T-helper 2 cell (primary cell): Measurements from ENCODE around the gene ARL5B.

Experiments
- DNase-seq, 5 experiments: peaks; one replicate each; pipeline versions ENCODE4 v3.0.0 to v3.0.0-alpha.2; 2012 to 2022

The ARL5B gene

DNA sequence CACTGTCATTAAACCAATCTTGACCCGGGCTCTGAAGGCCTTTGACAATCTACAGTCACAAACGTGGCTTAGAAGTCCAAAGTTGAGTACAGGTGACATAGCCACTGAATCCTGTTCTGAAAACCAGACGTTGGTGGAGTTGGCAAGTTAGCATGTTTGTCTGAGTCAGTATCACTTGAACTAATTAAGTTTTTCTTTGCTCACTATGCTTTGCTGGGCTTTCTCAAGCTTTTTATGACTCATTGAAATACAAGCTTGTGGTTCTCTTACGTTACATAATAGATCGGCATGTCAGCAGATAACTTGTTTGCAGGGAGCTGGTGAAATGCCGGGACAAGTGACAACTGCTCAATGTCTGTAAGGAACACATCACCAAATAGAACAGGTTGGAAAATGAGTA lies 53.8 kb downstream of the ARL5B start:
- no peak for DNase-seq

DNA sequence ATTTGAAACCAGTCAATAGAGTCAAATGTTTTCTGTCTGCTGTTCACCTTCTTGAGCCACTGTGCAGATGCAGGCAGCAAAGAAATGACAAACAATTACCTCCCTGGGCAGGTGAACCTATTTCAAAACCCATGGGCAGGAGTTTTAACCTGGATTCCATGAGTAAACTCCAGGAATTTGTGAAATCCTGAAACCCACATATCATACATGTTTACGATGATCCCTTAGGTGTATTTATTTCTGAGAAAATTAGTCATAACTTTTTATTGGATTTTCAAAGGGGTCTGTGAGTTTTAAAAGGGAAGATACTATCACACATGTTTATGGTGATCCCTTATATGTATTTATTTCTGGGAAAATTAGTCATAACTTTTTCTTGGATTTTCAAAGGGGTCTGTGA lies 59.8 kb downstream of the ARL5B start:
- no peak for DNase-seq

DNA sequence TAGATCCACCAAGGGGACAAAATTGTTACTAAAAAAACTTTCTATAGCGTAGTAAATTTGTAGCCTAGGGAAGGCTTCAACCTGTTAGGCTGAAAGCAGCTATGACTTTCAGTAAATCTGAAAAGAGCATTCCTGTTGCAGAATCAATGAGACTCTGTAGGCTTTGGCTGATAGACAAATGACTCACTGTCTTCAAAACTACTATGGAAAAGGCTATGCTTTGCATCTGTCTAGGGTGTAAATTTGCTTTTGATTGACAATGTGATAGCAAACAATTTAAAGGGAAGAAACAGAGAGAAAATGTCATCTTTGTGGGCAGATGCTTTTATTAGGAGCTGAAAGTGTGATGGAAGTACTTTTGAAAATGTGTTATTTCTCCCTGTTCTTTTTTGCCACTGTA lies 60.6 kb downstream of the ARL5B start:
- DNase-seq: no peak

DNA sequence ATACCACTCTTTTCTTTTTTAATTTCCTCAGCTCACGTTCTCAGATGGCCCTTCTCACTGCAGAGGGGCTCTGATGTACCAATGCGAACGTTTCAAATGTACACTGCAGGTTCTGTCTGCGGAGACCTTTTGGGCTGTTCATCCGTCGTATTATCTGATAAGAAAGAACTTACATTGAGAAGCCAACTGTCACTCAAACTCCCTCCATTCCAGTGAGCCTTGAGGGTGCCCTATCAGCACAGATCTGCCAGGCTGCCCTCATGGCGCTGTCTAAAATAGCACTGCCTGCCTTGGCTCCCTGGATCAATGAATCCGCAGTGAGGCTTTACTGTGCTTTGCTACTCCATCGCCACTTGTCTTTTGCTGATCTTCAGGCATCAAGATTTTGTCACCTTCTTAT lies 61.8 kb downstream of the ARL5B start:
- DNase-seq: no peak

DNA sequence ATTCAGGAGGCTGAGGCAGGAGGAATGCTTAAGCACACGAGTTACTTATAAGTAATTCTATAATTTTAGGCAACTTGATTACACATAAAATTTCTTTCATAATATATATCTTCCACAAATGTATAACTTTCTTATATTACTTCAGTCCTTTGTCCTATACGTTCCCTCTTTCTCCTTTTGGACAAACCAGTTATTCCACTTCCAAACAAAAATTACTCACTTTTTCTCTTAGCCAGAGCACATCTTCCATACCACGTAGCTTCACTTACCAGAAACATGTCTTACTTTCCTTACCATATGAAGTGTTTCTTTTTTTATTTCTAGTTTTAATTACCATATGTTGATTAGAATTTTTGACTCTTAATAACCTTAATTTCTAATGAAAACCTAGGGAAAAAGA lies 64.6 kb downstream of the ARL5B start:
- DNase-seq: no peak
